Measurements from ENCODE around the gene RALBP1.

The RALBP1 gene

GRCh38 chr18:9558387-9559064, 83.2 kb downstream of the RALBP1 start:
- no peaks in the 10 kb centered on the region for H3K9me3 Mint-ChIP-seq
- H3K36me3 Mint-ChIP-seq (ENCODE audit: low read depth), result peaks cover 31% of the 10 kb centered on the region

GRCh38 chr18:9559253-9559652, 83.9 kb downstream of the RALBP1 start:
- no peak overlapping the region for H3K27ac Mint-ChIP-seq
- peaks cover 28% of the 10 kb centered on the region for H3K36me3 Mint-ChIP-seq (ENCODE audit: low read depth)
- no peaks in the 10 kb centered on the region for H3K4me1 Mint-ChIP-seq (ENCODE audit: low read depth)
- H3K27me3 Mint-ChIP-seq (ENCODE audit: low read depth), result no peaks in the 10 kb centered on the region
- no peaks in the 10 kb centered on the region for H3K9me3 Mint-ChIP-seq
- H3K4me3 Mint-ChIP-seq, result no peak overlapping the region
- no peak for DNase-seq (ENCODE audit: low spot score)

More at GRCh38 chr18:9558387-9559064, 83.2 kb downstream of the RALBP1 start:
- Mint-ChIP-seq H3K4me1 (ENCODE audit: low read depth) (no peaks in the 10 kb centered on the region), H3K4me3 (no peak overlapping the region), H3K27ac (no peak overlapping the region), H3K27me3 (ENCODE audit: low read depth) (no peaks in the 10 kb centered on the region)
- no peak for DNase-seq (ENCODE audit: low spot score)

- Mint-ChIP-seq H3K36me3 (ENCODE audit: low read depth) (peaks cover 20% of the 10 kb centered on the region), H3K27ac (no peak overlapping the region), H3K4me1 (ENCODE audit: low read depth) (no peaks in the 10 kb centered on the region), H3K27me3 (ENCODE audit: low read depth) (no peaks in the 10 kb centered on the region), H3K9me3 (no peaks in the 10 kb centered on the region), H3K4me3 (no peak overlapping the region)
- DNase-seq (ENCODE audit: low spot score), result no peak
These were observed 86.4 kb downstream of the RALBP1 start for GRCh38 chr18:9561759-9562158.

- H3K4me3 Mint-ChIP-seq, result no peak overlapping the region
- H3K27ac Mint-ChIP-seq, result no peak overlapping the region
- H3K4me1 Mint-ChIP-seq (ENCODE audit: low read depth), result no peaks in the 10 kb centered on the region
- DNase-seq (ENCODE audit: low spot score), result no peak
- H3K36me3 Mint-ChIP-seq (ENCODE audit: low read depth), result peaks cover 18% of the 10 kb centered on the region
- H3K9me3 Mint-ChIP-seq, result no peaks in the 10 kb centered on the region
- no peaks in the 10 kb centered on the region for H3K27me3 Mint-ChIP-seq (ENCODE audit: low read depth)
These were observed 87.3 kb downstream of the RALBP1 start for GRCh38 chr18:9562584-9562983.

GRCh38 chr18:9563331-9563730, 88.0 kb downstream of the RALBP1 start:
- Mint-ChIP-seq H3K4me3 (no peak overlapping the region), H3K27ac (no peak overlapping the region), H3K9me3 (no peaks in the 10 kb centered on the region), H3K27me3 (ENCODE audit: low read depth) (no peaks in the 10 kb centered on the region), H3K36me3 (ENCODE audit: low read depth) (peaks cover 17% of the 10 kb centered on the region), H3K4me1 (ENCODE audit: low read depth) (no peaks in the 10 kb centered on the region)
- no peak for DNase-seq (ENCODE audit: low spot score)

- Mint-ChIP-seq H3K27me3 (ENCODE audit: low read depth) (no peaks in the 10 kb centered on the region), H3K27ac (no peak overlapping the region), H3K36me3 (ENCODE audit: low read depth) (peaks cover 16% of the 10 kb centered on the region), H3K9me3 (no peaks in the 10 kb centered on the region), H3K4me3 (no peak overlapping the region), H3K4me1 (ENCODE audit: low read depth) (no peaks in the 10 kb centered on the region)
- DNase-seq (ENCODE audit: low spot score), result no peak
These were observed 90.1 kb downstream of the RALBP1 start for GRCh38 chr18:9565407-9565806.

- H3K9me3 Mint-ChIP-seq, result no peaks in the 10 kb centered on the region
- no peak overlapping the region for H3K27ac Mint-ChIP-seq
- peaks cover 8% of the 10 kb centered on the region for H3K36me3 Mint-ChIP-seq (ENCODE audit: low read depth)
- H3K4me3 Mint-ChIP-seq, result no peak overlapping the region
- no peaks in the 10 kb centered on the region for H3K27me3 Mint-ChIP-seq (ENCODE audit: low read depth)
- H3K4me1 Mint-ChIP-seq (ENCODE audit: low read depth), result no peaks in the 10 kb centered on the region
- no peak for DNase-seq (ENCODE audit: low spot score)
These were observed 92.9 kb downstream of the RALBP1 start for GRCh38 chr18:9568186-9568585.

GRCh38 chr18:9569178-9569577, 93.9 kb downstream of the RALBP1 start:
- DNase-seq (ENCODE audit: low spot score), result no peak
- H3K4me3 Mint-ChIP-seq, result no peak overlapping the region
- H3K9me3 Mint-ChIP-seq, result no peaks in the 10 kb centered on the region
- H3K4me1 Mint-ChIP-seq (ENCODE audit: low read depth), result no peaks in the 10 kb centered on the region
- peaks cover 6% of the 10 kb centered on the region for H3K36me3 Mint-ChIP-seq (ENCODE audit: low read depth)
- no peaks in the 10 kb centered on the region for H3K27me3 Mint-ChIP-seq (ENCODE audit: low read depth)
- no peak overlapping the region for H3K27ac Mint-ChIP-seq

- H3K36me3 Mint-ChIP-seq (ENCODE audit: low read depth), result peaks cover 6% of the 10 kb centered on the region
- H3K27me3 Mint-ChIP-seq (ENCODE audit: low read depth), result no peaks in the 10 kb centered on the region
- H3K4me3 Mint-ChIP-seq, result no peak overlapping the region
- no peaks in the 10 kb centered on the region for H3K9me3 Mint-ChIP-seq
- no peak for DNase-seq (ENCODE audit: low spot score)
- H3K27ac Mint-ChIP-seq, result no peak overlapping the region
- no peaks in the 10 kb centered on the region for H3K4me1 Mint-ChIP-seq (ENCODE audit: low read depth)
These were observed 94.9 kb downstream of the RALBP1 start for GRCh38 chr18:9570255-9570654.

GRCh38 chr18:9571546-9571945, 96.2 kb downstream of the RALBP1 start:
- Mint-ChIP-seq H3K4me3 (no peak overlapping the region), H3K9me3 (no peaks in the 10 kb centered on the region), H3K36me3 (ENCODE audit: low read depth) (peaks cover 10% of the 10 kb centered on the region), H3K27me3 (ENCODE audit: low read depth) (no peaks in the 10 kb centered on the region), H3K4me1 (ENCODE audit: low read depth) (no peaks in the 10 kb centered on the region), H3K27ac (no peak overlapping the region)
- no peak for DNase-seq (ENCODE audit: low spot score)

GRCh38 chr18:9574473-9575115, 99.3 kb downstream of the RALBP1 start:
- no peak overlapping the region for H3K27ac Mint-ChIP-seq
- H3K4me3 Mint-ChIP-seq, result no peak overlapping the region
- no peaks in the 10 kb centered on the region for H3K9me3 Mint-ChIP-seq
- H3K36me3 Mint-ChIP-seq (ENCODE audit: low read depth), result peaks cover 14% of the 10 kb centered on the region
- H3K4me1 Mint-ChIP-seq (ENCODE audit: low read depth), result no peaks in the 10 kb centered on the region
- DNase-seq (ENCODE audit: low spot score), result no peak
- no peaks in the 10 kb centered on the region for H3K27me3 Mint-ChIP-seq (ENCODE audit: low read depth)

GRCh38 chr18:9575558-9575957, 100.2 kb downstream of the RALBP1 start:
- Mint-ChIP-seq H3K4me3 (no peak overlapping the region), H3K27me3 (ENCODE audit: low read depth) (no peaks in the 10 kb centered on the region), H3K36me3 (ENCODE audit: low read depth) (peaks cover 16% of the 10 kb centered on the region), H3K27ac (no peak overlapping the region), H3K9me3 (no peaks in the 10 kb centered on the region), H3K4me1 (ENCODE audit: low read depth) (no peaks in the 10 kb centered on the region)
- no peak for DNase-seq (ENCODE audit: low spot score)

- H3K9me3 Mint-ChIP-seq, result peaks cover 12% of the 10 kb centered on the region
- H3K27ac Mint-ChIP-seq, result no peak overlapping the region
- peaks cover 1% of the 10 kb centered on the region for H3K4me1 Mint-ChIP-seq (ENCODE audit: low read depth)
- H3K4me3 Mint-ChIP-seq, result no peak overlapping the region
- peaks cover 30% of the 10 kb centered on the region for H3K36me3 Mint-ChIP-seq (ENCODE audit: low read depth)
- no peak for DNase-seq (ENCODE audit: low spot score)
- H3K27me3 Mint-ChIP-seq (ENCODE audit: low read depth), result no peaks in the 10 kb centered on the region
These were observed 102.0 kb downstream of the RALBP1 start for GRCh38 chr18:9577361-9577760.

GRCh38 chr18:9578306-9578705, 103.0 kb downstream of the RALBP1 start:
- H3K4me1 Mint-ChIP-seq (ENCODE audit: low read depth), result peaks cover 2% of the 10 kb centered on the region
- H3K27me3 Mint-ChIP-seq (ENCODE audit: low read depth), result no peaks in the 10 kb centered on the region
- H3K27ac Mint-ChIP-seq, result no peak overlapping the region
- H3K36me3 Mint-ChIP-seq (ENCODE audit: low read depth), result peaks cover 38% of the 10 kb centered on the region
- no peak overlapping the region for H3K4me3 Mint-ChIP-seq
- no peak for DNase-seq (ENCODE audit: low spot score)
- peaks cover 15% of the 10 kb centered on the region for H3K9me3 Mint-ChIP-seq

GRCh38 chr18:9581667-9582066, 106.4 kb downstream of the RALBP1 start:
- no peak for DNase-seq (ENCODE audit: low spot score)
- H3K36me3 Mint-ChIP-seq (ENCODE audit: low read depth), result peaks cover 38% of the 10 kb centered on the region
- peaks cover 15% of the 10 kb centered on the region for H3K9me3 Mint-ChIP-seq
- no peak overlapping the region for H3K4me3 Mint-ChIP-seq
- H3K27ac Mint-ChIP-seq, result no peak overlapping the region
- H3K4me1 Mint-ChIP-seq (ENCODE audit: low read depth), result peaks cover 2% of the 10 kb centered on the region
- H3K27me3 Mint-ChIP-seq (ENCODE audit: low read depth), result no peaks in the 10 kb centered on the region
